Measurements from ENCODE around the gene DHFR.

DHFR gene

DNA sequence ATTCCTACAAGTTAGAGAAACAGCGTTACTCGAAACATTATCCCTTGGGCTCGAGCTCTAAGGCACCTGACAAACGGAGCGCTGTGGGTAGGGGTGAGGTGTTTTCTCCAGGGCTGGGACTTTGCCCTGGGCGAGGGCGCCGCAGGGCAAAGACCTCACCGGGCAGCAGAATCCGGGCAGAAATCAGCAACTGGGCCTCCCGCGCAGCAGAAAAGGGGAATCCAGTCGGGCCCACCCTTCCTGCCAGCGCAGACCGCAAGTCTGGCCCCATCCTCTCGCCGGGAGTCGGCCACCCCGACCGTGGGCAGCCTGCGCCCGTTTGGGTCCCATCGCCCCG, 761 bp downstream of the DHFR start:
- DNase-seq: no peak

DNA sequence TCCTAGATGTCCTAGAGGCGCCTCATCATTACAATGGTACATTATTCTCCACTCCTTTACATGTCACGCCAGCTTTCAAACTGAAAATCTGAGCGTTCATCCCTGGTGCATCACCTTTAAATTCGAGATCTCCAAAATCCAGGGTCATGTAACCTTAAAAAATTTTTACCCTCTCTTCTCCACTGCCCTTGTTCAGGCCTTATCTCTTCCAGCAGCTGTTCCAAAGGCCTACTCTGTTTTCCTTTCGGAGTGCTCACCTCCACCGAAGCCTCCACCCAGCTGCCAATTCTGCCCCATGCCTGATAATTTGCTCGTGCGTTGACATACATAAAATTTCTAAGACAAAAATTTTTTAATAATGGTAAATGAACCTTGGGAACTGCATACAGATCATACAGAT, 1.3 kb downstream of the DHFR start:
- no peak for DNase-seq

DNA sequence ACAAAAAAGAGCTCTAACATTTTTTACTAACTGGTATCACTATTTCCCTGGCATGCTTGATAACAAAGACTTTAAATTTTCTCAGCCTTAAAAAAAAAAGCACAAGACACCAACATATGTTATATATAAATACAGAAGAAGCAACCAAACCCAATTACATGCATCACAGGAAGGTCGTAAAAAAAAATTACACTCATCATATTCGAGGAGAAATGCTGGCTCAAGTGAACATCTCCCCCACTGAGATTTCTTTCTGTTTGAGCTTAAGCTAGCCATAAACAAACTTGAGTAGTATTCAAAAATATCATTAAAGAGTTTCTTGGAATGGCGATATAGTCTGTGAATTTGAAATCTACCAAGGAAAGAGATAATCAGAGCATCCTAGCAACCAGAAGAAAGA, 7.9 kb downstream of the DHFR start:
- no peak for DNase-seq

DNA sequence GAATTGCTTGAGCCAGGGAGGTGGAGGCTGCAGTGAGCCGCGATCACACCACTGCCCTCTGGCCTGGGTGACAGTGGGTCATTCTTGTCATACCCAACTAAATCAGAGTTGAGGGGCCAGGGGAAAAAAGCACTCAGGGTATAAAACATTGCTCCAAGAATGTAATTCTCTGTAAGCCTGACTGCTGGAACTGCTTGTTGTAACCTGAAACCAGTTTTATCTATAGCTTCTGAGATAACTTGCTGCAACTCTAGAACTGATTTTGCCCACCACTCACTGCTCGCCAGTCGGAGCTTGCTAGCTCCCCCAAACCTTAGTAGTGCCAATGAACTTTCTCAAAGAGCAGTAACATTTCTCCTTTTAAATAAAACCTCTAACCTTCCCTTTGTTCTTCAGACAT, 9.9 kb downstream of the DHFR start:
- DNase-seq: no peak

DNA sequence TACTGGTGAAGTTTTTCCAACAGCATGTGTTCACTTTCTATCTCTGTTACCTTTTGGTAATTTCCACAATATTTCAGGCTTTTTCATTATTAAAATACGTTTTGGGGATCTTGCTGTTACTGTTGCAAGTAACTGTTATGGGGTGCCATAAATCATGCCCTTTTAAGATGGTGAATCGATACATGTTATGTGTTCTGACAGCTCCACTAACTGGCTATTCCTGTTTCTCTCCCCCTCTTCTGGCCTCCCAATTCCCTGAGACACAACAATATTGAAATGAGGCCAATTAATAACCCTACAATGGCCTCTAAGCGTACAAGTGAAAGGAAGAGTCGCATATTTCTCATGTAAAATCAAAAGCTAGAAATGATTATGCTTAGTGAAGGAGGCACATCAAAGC, 13.4 kb downstream of the DHFR start:
- DNase-seq: no peak

- no peak for DNase-seq
Measured at GRCh38 chr5:80634193-80634592, 20.6 kb downstream of the DHFR start.

DNA sequence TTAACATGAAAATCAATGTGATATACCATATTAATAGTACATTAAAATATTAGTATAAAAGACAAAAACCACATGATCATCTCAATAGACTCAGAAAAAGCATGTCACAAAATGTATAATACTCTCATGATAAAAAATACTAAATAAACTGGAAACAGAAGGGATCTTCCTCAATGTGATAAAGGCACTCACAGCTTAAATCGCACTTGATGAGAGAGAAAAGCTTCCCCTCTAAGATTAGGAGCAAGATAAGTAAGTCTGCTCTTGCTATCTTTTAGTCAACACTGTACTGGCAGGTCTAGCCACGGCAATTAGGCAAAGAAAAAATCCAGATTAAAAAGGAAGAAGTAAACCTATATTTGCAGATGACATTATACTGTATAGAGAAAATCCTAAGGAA, 22.1 kb downstream of the DHFR start:
- no peak for DNase-seq

- no peak for DNase-seq
Measured at GRCh38 chr5:80631278-80632259, 23.2 kb downstream of the DHFR start.

DNA sequence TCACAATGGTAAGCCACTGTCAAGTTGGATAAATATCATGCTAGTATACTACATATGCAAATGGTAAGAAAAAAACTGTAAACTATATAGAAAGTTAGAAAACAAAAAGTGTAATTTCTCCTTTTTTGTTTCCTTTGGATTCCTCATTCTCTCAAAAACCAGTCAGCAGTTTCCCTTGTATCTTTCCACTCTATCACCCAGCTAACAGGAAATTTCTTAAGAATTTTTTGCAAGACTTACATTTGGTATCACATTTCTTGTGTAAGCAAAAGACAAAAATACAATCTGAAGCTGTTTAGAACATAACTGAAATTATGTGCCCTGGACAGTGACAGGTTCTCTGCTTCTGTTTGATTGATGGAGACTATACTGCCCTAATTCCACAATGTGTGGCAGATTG, 25.5 kb downstream of the DHFR start:
- no peak for DNase-seq

DNA sequence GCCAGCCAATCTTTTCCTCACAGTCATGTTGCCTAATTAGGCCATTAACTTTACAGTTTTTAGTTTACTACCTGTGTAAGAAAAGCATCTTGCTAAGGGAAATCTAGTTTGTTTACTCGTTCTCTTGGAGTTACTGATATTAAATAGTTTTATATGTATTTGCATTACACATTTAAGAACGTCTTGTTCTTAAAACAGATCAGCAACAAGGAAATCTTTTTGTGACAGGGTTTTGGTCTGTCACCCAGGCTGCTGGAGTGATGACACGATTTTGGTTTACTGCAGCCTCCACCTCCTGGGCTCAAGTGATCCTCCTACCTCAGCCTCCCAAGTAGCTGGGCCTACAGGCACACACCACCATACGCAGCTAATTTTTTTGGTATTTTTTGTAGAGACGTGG, 29.6 kb downstream of the DHFR start:
- no peak for DNase-seq

DNA sequence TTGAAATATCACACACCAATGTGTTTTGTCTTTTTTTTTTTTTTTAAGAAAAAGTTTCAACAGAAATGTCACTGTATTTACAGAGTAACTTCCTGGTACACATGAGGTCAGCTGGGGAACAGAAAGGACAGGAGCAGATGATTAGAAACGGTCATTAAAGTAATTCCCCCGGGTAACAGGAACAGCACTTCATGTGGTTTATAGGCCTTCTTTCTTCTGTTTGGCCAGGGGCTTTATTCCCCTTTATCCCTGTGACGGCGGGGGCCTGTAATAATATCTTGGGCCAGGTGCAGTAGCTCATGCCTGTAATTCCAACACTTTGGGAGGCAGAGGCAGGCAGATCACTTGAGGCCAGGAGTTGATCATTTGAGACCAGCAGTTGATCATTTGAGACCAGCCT, 30.8 kb downstream of the DHFR start:
- no peak for DNase-seq

GRCh38 chr5:80622756-80623155, 32.0 kb downstream of the DHFR start:
- no peak for DNase-seq

- DNase-seq: no peak
Measured at GRCh38 chr5:80620211-80620610, 34.6 kb downstream of the DHFR start.

GRCh38 chr5:80619086-80619485, 35.7 kb downstream of the DHFR start:
- DNase-seq: no peak

DNA sequence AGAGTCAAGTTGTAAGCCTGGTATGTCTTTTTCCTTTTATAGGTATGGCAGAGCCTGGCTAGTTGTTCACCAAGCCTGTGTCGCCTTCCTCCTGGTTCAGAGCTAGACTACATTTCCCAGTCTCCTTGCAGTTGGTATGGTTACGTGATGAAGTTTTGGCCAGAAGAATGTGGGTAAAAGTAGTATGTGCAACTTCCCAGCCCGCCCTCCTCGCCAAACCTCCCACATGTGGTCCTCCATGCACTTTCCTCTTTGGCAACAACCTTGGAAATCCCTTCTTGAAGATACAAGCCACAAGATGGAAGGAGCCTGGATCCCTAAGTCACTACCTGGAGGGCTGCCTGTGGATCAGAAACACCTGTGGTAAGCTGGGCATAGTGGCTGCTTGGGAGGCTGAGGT, 36.3 kb downstream of the DHFR start:
- no peak for DNase-seq

GRCh38 chr5:80615266-80615914, 39.4 kb downstream of the DHFR start:
- no peak for DNase-seq

DNA sequence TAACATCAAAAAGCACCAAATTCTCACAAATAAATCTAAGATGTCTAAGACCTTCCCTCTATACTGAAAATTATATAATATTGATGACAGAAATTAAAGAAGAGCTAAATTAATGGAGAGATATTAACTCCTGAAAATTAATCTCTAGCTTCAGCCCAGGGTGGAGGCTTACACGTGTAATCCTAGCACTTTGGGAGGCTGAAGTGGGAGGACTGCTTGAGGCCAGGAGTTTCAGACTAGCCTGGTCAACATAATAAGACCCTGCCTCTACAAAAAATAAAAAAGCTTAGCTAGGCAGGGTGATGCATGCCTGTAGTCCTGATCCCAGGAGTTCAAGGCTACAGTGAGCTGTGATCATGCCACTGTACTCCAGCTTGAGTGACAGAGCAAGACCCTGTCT, 45.1 kb downstream of the DHFR start:
- no peak for DNase-seq

DNA sequence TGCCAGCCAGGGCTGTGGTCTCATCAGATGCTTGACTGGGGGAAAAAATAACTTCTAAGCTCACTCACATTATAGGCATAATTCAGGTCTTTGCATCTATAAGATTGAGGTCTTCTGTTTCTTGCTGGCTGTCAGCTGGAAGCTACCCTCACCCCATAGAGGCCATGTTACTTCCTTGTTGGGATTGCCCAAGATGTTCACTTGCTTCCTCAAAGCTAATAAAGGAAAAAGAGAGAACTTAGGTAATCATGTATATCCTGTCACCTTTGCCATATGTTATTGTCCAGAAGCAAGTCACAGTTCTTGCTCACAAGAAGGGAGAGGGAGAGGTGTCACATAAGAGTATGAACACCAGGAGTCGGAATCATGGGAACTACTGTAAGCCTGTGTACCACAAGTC, 46.1 kb downstream of the DHFR start:
- DNase-seq: no peak

DNA sequence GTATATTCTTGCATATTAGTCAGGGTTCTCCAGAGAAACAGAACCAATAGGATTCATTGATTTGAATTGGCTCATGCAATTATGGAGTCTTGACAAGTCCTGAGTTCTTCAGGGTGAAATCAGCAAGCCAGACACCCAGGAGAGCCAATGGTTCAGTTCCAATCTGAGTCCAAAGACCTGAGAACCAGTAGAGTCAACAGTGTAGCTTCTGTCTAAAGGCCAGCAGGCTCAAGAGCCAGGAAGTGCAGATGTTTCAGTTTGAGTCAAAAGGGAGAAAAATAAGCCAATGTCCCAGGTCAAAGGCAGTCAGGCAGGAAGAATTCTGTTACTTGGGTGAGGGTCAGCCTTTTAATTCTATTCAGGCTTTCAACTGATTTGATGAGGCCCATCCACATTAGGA, 47.0 kb downstream of the DHFR start:
- DNase-seq: no peak

GRCh38 chr5:80607343-80607742, 47.4 kb downstream of the DHFR start:
- DNase-seq: no peak

GRCh38 chr5:80600943-80601693, 53.7 kb downstream of the DHFR start:
- DNase-seq: no peak

- DNase-seq: no peak
Measured at GRCh38 chr5:80597500-80597899, 57.3 kb downstream of the DHFR start.

- DNase-seq: no peak
Measured at GRCh38 chr5:80594810-80595209, 60.0 kb downstream of the DHFR start.

DNA sequence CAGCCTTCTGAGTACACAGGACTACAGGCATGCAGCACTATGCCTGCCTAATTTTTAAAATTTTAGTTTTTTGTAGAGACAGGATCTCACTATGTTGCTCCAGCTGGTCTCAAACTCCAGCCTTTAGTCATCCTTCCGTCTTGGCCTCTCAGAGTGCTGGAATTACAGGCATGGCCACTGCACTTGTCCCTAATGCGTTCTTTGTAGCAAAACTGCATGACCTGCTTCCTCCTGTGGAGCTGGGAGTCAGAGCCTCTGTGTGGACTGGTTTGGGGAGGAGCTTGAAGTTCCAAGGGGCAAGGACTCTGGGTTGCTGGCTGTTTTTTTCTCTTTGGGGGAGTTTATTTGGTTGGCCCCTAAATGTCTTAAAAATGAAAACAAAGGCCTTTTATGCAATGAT, 62.0 kb downstream of the DHFR start:
- no peak for DNase-seq
